Activated CD4-positive, alpha-beta T cell treated with anti-CD3 and anti-CD28 coated beads for 1 hour (primary cell): ENCODE results near the gene TSPAN9.

Experiments used
- DNase-seq: peaks from one replicate; pipeline ENCODE4 v3.0.0-alpha.2; 2020

The TSPAN9 gene

GRCh38 chr12:3103806-3104205, 26.6 kb downstream of the TSPAN9 start:
- no peak for DNase-seq

- no peak for DNase-seq
Measured at GRCh38 chr12:3105690-3106479, 28.7 kb downstream of the TSPAN9 start.

- no peak for DNase-seq
Measured at GRCh38 chr12:3106579-3106978, 29.4 kb downstream of the TSPAN9 start.

GRCh38 chr12:3107071-3107583, 29.9 kb downstream of the TSPAN9 start:
- DNase-seq: no peak

GRCh38 chr12:3107954-3108353, 30.8 kb downstream of the TSPAN9 start:
- DNase-seq: no peak

GRCh38 chr12:3110578-3110977, 33.4 kb downstream of the TSPAN9 start:
- DNase-seq: no peak

GRCh38 chr12:3113671-3114325, 36.6 kb downstream of the TSPAN9 start:
- no peak for DNase-seq

- DNase-seq: no peak
Measured at GRCh38 chr12:3114671-3115070, 37.5 kb downstream of the TSPAN9 start.

GRCh38 chr12:3115078-3115477, 37.9 kb downstream of the TSPAN9 start:
- no peak for DNase-seq

- no peak for DNase-seq
Measured at GRCh38 chr12:3116106-3116844, 39.1 kb downstream of the TSPAN9 start.

GRCh38 chr12:3117144-3117581, 40.0 kb downstream of the TSPAN9 start:
- no peak for DNase-seq

GRCh38 chr12:3117591-3118015, 40.4 kb downstream of the TSPAN9 start:
- no peak for DNase-seq

GRCh38 chr12:3119192-3119755, 42.1 kb downstream of the TSPAN9 start:
- no peak for DNase-seq

GRCh38 chr12:3119756-3120601, 42.8 kb downstream of the TSPAN9 start:
- no peak for DNase-seq

GRCh38 chr12:3120701-3121100, 43.5 kb downstream of the TSPAN9 start:
- no peak for DNase-seq

- DNase-seq: no peak
Measured at GRCh38 chr12:3122841-3123678, 45.9 kb downstream of the TSPAN9 start.

- DNase-seq: no peak
Measured at GRCh38 chr12:3123729-3124128, 46.5 kb downstream of the TSPAN9 start.

- DNase-seq: no peak
Measured at GRCh38 chr12:3124917-3125316, 47.7 kb downstream of the TSPAN9 start.

- no peak for DNase-seq
Measured at GRCh38 chr12:3125674-3126073, 48.5 kb downstream of the TSPAN9 start.

- DNase-seq: no peak
Measured at GRCh38 chr12:3127832-3128231, 50.7 kb downstream of the TSPAN9 start.
